ENCODE data around the gene KCNIP4.

Gene KCNIP4

DNA sequence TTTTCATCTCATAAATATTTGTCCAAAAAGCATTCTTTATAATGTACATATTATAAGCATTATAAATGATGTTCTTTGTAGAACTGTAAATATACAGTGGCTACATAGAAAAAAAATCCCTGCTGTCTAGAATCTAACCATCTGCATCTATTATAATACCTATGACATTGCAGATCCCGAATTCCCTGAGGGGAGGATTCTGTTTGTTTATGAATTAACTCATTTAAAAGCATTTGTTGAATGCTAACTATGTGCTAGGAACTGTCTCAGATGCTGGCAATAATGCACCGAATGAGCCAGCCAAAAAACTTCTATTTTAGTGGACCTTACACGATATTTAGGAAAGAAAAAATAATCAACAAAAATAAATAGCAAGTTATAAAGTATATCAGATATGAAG is 1058.7 kb downstream of the KCNIP4 start:
- POLR2A ChIA-PET, result no interaction called here
- no peak for DNase-seq (ENCODE audit: extremely low spot score)
- CTCF ChIA-PET, result no interaction called here

DNA sequence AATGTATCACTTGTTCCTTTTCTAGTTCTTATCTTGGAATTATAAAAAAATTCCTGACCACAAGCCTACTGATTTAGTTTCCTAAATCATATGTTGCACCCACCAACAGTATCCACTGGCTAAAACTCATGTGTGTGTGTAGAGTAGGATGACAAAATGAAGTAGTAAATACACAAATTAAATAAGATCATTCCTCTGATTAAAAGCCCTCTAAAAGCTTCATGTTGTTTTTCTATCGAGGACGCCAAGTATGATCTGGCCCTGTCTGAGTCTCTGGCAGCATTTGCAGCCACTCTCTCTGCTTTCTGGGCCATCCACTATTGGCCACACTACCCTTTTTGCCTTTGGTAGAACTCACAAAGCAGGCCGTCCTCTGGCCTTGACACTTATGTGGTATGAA is 1064.9 kb downstream of the KCNIP4 start:
- ChIA-PET POLR2A (no interaction called here), CTCF (no interaction called here)
- DNase-seq (ENCODE audit: extremely low spot score), result no peak
- TF ChIP-seq BHLHE40 (IDR thresholded peaks at IDR 0.05; ENCODE audit: borderline replicate concordance) (no peak), TARDBP (IDR thresholded peaks at IDR 0.05) (no peak), FOXA1 (IDR thresholded peaks at IDR 0.05) (no peak), L3MBTL2 (conservative IDR thresholded peaks at IDR 0.05) (no peak), ZNF384 (IDR thresholded peaks at IDR 0.05) (no peak), FOXK2 (IDR thresholded peaks at IDR 0.05) (no peak)
- TF ChIP-seq, protein P1, sequence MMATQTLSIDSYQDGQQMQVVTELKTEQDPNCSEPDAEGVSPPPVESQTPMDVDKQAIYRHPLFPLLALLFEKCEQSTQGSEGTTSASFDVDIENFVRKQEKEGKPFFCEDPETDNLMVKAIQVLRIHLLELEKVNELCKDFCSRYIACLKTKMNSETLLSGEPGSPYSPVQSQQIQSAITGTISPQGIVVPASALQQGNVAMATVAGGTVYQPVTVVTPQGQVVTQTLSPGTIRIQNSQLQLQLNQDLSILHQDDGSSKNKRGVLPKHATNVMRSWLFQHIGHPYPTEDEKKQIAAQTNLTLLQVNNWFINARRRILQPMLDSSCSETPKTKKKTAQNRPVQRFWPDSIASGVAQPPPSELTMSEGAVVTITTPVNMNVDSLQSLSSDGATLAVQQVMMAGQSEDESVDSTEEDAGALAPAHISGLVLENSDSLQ (IDR thresholded peaks at IDR 0.05), result no peak

More for the DNA sequence above, 1058.7 kb downstream of the KCNIP4 start:
- TF ChIP-seq, protein P1 (IDR thresholded peaks at IDR 0.05), result no peak
- TF ChIP-seq SUZ12 (IDR thresholded peaks at IDR 0.05) (no peak), ZNF384 (IDR thresholded peaks at IDR 0.05) (no peak), L3MBTL2 (conservative IDR thresholded peaks at IDR 0.05) (no peak), LEF1 (IDR thresholded peaks at IDR 0.05; ENCODE audit: borderline replicate concordance) (no peak), TARDBP (IDR thresholded peaks at IDR 0.05) (no peak)

DNA sequence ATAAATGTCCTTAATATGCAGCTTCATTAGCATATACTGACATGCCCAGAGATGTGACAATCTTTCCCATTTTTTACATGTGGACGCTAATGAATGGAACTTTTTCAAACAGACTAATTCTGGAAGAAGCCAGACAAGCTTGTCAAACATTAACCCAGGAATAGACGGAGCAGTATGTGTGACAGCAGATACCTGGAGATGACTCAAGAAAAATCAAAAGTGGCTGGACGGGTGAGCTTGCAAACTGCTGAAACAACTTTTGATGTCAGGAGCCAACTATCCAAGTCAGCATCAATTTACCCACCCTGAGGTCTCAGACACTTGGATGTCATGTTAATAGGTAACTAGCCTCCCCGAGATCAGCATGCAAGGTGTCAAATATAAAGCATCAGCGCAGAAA is 1065.3 kb downstream of the KCNIP4 start:
- no peak for DNase-seq (ENCODE audit: extremely low spot score)
- CTCF ChIA-PET, result no interaction called here
- TF ChIP-seq LEF1 (IDR thresholded peaks at IDR 0.05; ENCODE audit: borderline replicate concordance) (no peak), ARNT (IDR thresholded peaks at IDR 0.05) (no peak), ZNF384 (IDR thresholded peaks at IDR 0.05) (no peak), TARDBP (IDR thresholded peaks at IDR 0.05) (no peak), FOXM1 (IDR thresholded peaks at IDR 0.05; ENCODE audit: borderline replicate concordance) (no peak), BHLHE40 (IDR thresholded peaks at IDR 0.05; ENCODE audit: borderline replicate concordance) (no peak)
- POLR2A ChIA-PET, result no interaction called here

DNA sequence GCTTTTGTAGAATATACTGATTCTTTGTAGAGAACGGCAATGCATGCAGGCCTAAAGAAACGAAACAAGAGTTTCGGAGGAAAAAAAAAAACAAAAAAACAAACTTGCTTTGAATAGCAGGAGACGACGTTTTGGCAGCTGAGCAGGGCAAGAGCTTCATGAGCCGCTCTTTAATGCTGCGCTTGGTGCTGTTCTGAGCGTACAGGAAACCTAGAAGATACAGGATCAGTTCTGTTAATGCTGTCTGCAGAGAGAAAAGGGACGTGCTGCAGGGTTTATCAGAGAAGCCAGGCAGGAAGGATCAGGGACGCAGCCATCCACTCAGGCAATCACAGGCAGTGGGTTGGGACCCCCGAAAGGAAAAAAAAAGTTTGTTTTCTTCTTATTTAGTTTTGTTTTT is 1066.1 kb downstream of the KCNIP4 start:
- CTCF ChIA-PET, result no interaction called here
- POLR2A ChIA-PET, result no interaction called here
- TF ChIP-seq ARNT (IDR thresholded peaks at IDR 0.05), result no peak
- no peak for TF ChIP-seq HDGF (IDR thresholded peaks at IDR 0.05; ENCODE audit: borderline replicate concordance)
- no peak for TF ChIP-seq FOXK2 (IDR thresholded peaks at IDR 0.05)
- no peak for TF ChIP-seq SP1 (IDR thresholded peaks at IDR 0.05)
- TF ChIP-seq SUZ12 (IDR thresholded peaks at IDR 0.05), result no peak
- TF ChIP-seq, protein P1 (IDR thresholded peaks at IDR 0.05), result no peak
- no peak for TF ChIP-seq NFRKB (IDR thresholded peaks at IDR 0.05)
- no peak for TF ChIP-seq FOXA1 (IDR thresholded peaks at IDR 0.05)
- no peak for TF ChIP-seq L3MBTL2 (conservative IDR thresholded peaks at IDR 0.05)
- no peak for DNase-seq (ENCODE audit: extremely low spot score)

DNA sequence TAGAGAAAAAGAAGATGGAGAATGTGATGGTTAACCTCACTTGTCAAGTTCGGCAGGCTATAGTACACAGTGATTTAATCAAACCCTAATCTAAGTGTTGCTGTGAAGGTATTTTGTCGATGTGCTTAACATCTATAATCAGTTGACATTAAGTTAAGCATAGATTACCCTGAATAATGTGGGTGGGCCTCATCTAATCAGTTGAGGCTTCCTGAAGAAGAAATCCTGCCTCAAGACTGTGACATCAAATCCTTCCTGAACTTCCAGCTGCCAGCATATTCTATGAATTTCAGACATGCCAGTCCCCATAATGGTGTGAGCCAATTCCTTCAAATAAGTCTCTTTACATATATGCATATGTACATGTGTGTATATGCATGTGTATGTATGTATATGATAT is 1066.9 kb downstream of the KCNIP4 start:
- no peak for DNase-seq (ENCODE audit: extremely low spot score)
- ChIA-PET CTCF (no interaction called here), POLR2A (no interaction called here)
- TF ChIP-seq ARNT (IDR thresholded peaks at IDR 0.05), result no peak
- TF ChIP-seq FOXK2 (IDR thresholded peaks at IDR 0.05), result no peak
- no peak for TF ChIP-seq FOXA1 (IDR thresholded peaks at IDR 0.05)
- TF ChIP-seq ELF4 (IDR thresholded peaks at IDR 0.05), result no peak
- TF ChIP-seq LEF1 (IDR thresholded peaks at IDR 0.05; ENCODE audit: borderline replicate concordance), result no peak
- TF ChIP-seq TARDBP (IDR thresholded peaks at IDR 0.05), result no peak
- TF ChIP-seq HDGF (IDR thresholded peaks at IDR 0.05; ENCODE audit: borderline replicate concordance), result no peak
- no peak for TF ChIP-seq BHLHE40 (IDR thresholded peaks at IDR 0.05; ENCODE audit: borderline replicate concordance)
- TF ChIP-seq L3MBTL2 (conservative IDR thresholded peaks at IDR 0.05), result no peak
- TF ChIP-seq, protein P1 (IDR thresholded peaks at IDR 0.05), result no peak

DNA sequence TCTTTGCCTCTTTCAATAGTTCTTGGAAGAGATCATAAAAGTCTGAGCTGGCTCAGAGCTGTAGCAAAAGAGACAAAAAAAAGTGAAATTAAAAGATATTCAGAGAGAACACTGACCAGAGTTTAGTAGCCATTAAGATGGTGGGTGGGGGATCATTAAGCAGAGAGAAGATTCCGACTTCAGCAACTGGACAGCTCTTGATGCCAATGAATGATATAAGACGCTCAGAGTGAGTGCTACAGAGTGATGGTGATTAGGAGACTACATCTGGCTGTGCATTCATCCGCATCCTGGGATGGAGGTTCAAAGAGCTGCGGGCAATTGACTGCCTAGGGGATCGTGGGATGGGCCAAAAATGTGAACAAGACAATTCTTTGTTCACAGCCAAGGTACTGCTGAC is 1069.8 kb downstream of the KCNIP4 start:
- CTCF ChIA-PET, result no interaction called here
- DNase-seq (ENCODE audit: extremely low spot score), result no peak
- POLR2A ChIA-PET, result no interaction called here
- TF ChIP-seq ZNF384 (IDR thresholded peaks at IDR 0.05) (no peak), ARNT (IDR thresholded peaks at IDR 0.05) (no peak), FOXK2 (IDR thresholded peaks at IDR 0.05) (no peak), ELF4 (IDR thresholded peaks at IDR 0.05) (no peak), L3MBTL2 (conservative IDR thresholded peaks at IDR 0.05) (no peak), FOXM1 (IDR thresholded peaks at IDR 0.05; ENCODE audit: borderline replicate concordance) (no peak), SUZ12 (IDR thresholded peaks at IDR 0.05) (no peak), BHLHE40 (IDR thresholded peaks at IDR 0.05; ENCODE audit: borderline replicate concordance) (no peak), HDGF (IDR thresholded peaks at IDR 0.05; ENCODE audit: borderline replicate concordance) (no peak), TARDBP (IDR thresholded peaks at IDR 0.05) (no peak), LEF1 (IDR thresholded peaks at IDR 0.05; ENCODE audit: borderline replicate concordance) (no peak), NFRKB (IDR thresholded peaks at IDR 0.05) (no peak)
- TF ChIP-seq, protein P1 (IDR thresholded peaks at IDR 0.05), result no peak

All from HEK293T (cell line).